Measurements from ENCODE around the gene SLC19A1.
A peak's percentile ranks its signal among the peaks of the same experiment; 100 is the strongest.

SLC19A1 gene

DNA sequence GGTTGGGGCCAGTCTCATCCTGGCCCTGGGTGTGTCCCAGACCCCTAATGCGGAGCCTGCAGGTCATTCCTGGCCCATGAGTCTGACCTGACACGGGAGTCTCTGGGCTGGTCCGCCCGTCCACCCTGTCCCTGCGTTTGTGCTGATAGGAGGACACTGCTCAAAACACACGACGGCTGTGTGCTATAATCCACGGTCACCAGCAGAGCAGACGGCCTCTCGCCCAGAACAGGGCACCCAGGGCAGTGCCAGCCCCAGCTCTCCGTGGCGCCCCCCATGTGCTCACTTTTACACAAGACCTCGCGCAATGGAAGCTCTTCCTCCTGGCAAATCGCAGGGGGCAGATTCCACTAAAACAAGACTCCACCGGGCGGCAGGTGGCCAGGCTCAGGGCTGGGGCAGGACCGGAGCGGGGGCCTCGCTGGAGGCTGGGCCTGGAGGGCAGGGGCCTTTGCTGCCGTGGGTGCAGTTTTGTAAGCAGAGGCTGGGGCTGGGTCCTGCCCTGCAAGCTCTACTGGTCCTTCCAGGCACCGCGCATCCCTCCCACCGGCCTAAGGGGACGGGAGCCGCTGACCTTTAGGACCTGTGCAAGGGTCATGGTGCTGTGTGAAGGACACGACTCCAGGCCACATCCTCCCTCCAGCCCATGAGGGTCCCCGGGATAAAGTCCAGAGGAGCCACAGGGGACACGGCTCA, 10.6 kb upstream of the SLC19A1 start:
- no peaks in the 10 kb centered on the region for H3K27me3 ChIP-seq (ENCODE audit: insufficient read depth, poor library complexity, severe bottlenecking)
- TF ChIP-seq, protein P1, sequence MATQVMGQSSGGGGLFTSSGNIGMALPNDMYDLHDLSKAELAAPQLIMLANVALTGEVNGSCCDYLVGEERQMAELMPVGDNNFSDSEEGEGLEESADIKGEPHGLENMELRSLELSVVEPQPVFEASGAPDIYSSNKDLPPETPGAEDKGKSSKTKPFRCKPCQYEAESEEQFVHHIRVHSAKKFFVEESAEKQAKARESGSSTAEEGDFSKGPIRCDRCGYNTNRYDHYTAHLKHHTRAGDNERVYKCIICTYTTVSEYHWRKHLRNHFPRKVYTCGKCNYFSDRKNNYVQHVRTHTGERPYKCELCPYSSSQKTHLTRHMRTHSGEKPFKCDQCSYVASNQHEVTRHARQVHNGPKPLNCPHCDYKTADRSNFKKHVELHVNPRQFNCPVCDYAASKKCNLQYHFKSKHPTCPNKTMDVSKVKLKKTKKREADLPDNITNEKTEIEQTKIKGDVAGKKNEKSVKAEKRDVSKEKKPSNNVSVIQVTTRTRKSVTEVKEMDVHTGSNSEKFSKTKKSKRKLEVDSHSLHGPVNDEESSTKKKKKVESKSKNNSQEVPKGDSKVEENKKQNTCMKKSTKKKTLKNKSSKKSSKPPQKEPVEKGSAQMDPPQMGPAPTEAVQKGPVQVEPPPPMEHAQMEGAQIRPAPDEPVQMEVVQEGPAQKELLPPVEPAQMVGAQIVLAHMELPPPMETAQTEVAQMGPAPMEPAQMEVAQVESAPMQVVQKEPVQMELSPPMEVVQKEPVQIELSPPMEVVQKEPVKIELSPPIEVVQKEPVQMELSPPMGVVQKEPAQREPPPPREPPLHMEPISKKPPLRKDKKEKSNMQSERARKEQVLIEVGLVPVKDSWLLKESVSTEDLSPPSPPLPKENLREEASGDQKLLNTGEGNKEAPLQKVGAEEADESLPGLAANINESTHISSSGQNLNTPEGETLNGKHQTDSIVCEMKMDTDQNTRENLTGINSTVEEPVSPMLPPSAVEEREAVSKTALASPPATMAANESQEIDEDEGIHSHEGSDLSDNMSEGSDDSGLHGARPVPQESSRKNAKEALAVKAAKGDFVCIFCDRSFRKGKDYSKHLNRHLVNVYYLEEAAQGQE (IDR thresholded peaks at IDR 0.05; ENCODE audit: insufficient replicate concordance, low read depth) = no peak
- TF ChIP-seq SPI1 (IDR thresholded peaks at IDR 0.05; ENCODE audit: borderline replicate concordance, low read depth) = no peak
- TF ChIP-seq, protein P2, sequence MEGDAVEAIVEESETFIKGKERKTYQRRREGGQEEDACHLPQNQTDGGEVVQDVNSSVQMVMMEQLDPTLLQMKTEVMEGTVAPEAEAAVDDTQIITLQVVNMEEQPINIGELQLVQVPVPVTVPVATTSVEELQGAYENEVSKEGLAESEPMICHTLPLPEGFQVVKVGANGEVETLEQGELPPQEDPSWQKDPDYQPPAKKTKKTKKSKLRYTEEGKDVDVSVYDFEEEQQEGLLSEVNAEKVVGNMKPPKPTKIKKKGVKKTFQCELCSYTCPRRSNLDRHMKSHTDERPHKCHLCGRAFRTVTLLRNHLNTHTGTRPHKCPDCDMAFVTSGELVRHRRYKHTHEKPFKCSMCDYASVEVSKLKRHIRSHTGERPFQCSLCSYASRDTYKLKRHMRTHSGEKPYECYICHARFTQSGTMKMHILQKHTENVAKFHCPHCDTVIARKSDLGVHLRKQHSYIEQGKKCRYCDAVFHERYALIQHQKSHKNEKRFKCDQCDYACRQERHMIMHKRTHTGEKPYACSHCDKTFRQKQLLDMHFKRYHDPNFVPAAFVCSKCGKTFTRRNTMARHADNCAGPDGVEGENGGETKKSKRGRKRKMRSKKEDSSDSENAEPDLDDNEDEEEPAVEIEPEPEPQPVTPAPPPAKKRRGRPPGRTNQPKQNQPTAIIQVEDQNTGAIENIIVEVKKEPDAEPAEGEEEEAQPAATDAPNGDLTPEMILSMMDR (IDR thresholded peaks at IDR 0.05; ENCODE audit: insufficient read depth, low read length) = no peak
- TF ChIP-seq POLR2AphosphoS5 (IDR thresholded peaks at IDR 0.05; ENCODE audit: low read depth) = no peak
- no peak for TF ChIP-seq GABPA (IDR thresholded peaks at IDR 0.05; ENCODE audit: low read depth)
- H3K4me3 ChIP-seq (replicated peaks; ENCODE audit: insufficient read depth, low read length) = no peak overlapping the region
- no peak for DNase-seq (ENCODE audit: low read depth in 1 of 2, low spot score in 1 of 2)
- H3K27ac ChIP-seq (replicated peaks) = peak overlapping the region; percentile 92

DNA sequence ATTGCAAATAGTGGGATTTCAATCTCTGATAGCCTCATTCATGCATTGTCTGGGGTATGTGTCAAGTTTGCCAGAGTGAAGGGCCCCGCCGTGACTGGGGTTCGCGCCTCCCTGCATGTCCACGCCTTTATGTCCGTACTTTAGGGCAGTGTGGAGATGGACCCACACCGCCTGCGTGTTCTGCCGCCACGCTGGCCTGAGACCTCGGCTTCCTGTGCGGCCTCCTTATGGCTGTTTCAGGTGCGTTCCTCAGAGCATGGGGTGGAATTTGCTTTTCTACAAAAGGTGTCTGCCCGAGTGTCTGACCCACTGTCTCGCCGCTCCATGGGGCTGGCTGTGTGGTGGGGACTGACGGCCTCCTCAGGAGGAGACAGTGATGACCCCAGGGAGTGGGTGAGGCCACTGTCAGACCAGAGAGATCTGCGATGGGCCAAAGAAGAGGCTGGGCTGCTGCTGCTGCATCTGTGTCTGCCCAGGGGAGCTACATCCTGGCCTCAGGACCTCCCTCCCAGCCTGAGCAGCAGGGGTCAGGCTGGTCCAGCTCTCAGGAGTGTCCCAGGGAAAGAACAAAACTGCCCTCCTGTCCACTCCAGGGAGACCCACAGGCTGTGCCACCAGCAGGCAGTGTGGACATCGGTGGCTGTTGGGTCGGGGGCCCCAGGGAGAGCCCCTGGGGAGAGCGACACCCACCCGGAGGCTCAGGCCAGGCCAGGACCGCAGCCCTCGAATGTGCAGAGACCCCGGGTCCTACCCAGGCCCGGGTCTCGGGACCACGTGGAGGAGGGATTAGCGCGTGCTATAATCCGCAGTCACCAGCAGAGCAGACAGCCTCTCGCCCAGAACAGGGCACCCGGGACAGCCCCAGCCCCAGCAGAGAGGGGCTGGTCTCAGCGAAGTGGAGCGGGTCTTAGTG, 9.8 kb upstream of the SLC19A1 start:
- TF ChIP-seq POLR2AphosphoS5 (IDR thresholded peaks at IDR 0.05; ENCODE audit: low read depth) (no peak), GABPA (IDR thresholded peaks at IDR 0.05; ENCODE audit: low read depth) (no peak), SPI1 (IDR thresholded peaks at IDR 0.05; ENCODE audit: borderline replicate concordance, low read depth) (no peak)
- TF ChIP-seq, protein P2 (IDR thresholded peaks at IDR 0.05; ENCODE audit: insufficient read depth, low read length) = no peak
- TF ChIP-seq, protein P1 (IDR thresholded peaks at IDR 0.05; ENCODE audit: insufficient replicate concordance, low read depth) = no peak
- H3K4me3 ChIP-seq (replicated peaks; ENCODE audit: insufficient read depth, low read length) = no peak overlapping the region
- DNase-seq (ENCODE audit: low read depth in 1 of 2, low spot score in 1 of 2) = no peak
- H3K27ac ChIP-seq (replicated peaks) = peak overlapping the region; percentile 92
- H3K27me3 ChIP-seq (ENCODE audit: insufficient read depth, poor library complexity, severe bottlenecking) = no peaks in the 10 kb centered on the region

DNA sequence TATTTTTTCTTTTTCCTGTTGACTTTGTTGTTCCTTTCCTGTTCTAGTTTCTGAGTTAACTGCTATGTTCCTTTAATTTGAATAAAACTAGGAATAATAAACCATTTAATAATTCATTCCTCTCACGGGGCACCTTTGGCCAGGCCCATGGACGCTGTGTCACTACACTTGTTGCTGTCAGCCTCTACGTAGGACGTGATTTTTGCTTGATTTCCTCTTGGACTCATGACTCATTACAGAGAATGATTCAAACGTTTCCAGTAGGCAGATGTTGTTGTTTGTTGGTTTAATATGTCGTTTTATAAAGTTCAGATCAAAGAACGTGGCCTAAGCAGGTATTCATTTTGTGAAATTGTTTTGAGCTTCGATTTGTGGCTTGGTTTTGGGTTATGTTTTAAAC, 9.1 kb upstream of the SLC19A1 start:
- Histone ChIP-seq H3K27me3 (ENCODE audit: insufficient read depth, poor library complexity, severe bottlenecking) (no peaks in the 10 kb centered on the region), H3K4me3 (replicated peaks; ENCODE audit: insufficient read depth, low read length) (no peak overlapping the region), H3K27ac (replicated peaks) (peak overlapping the region; percentile 92)
- peak in 1 of 2 experiments; percentile 47 for DNase-seq (ENCODE audit: low read depth in 1 of 2, low spot score in 1 of 2)
- TF ChIP-seq GABPA (IDR thresholded peaks at IDR 0.05; ENCODE audit: low read depth) (no peak), SPI1 (IDR thresholded peaks at IDR 0.05; ENCODE audit: borderline replicate concordance, low read depth) (no peak), POLR2AphosphoS5 (IDR thresholded peaks at IDR 0.05; ENCODE audit: low read depth) (no peak)
- TF ChIP-seq, protein P1 (IDR thresholded peaks at IDR 0.05; ENCODE audit: insufficient replicate concordance, low read depth) = no peak
- TF ChIP-seq, protein P2 (IDR thresholded peaks at IDR 0.05; ENCODE audit: insufficient read depth, low read length) = no peak

Measured in HL-60 (cell line).